ENCODE data around the gene MUC12.

DNA sequence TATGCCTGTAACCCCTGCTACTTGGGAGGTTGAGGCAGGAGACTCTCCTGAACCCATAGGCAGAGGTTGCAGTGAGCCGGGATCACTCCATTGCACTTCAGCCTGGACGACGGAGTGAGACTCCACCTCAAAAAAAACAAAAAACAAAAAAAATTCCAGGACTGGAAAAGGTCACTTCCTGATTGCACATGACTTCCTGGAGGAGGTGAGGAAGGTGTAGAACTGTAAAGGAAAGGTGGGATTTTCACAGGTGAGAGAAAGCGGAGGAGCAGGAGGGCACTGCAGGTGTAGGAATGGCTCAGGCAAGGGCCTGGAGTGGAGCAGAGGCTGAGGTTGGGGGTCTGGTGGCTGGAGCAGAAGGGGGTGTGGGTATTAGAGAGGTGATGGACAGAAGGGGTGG is 23.3 kb upstream of the MUC12 start:
- TF ChIP-seq POLR2A (IDR thresholded peaks at IDR 0.05), result no peak
- TF ChIP-seq CTCF (IDR thresholded peaks at IDR 0.05), result no peak
